Testis (tissue), 2 donors: ENCODE measurements around the gene ZFP2.

Experiments used
- CTCF ChIP-seq, 3 experiments: fragments of 450-650 bp in 2 of 3; fragments of 200-600 bp in 1 of 3; sonication (generic) in 1 of 3; IDR thresholded peaks; one replicate each; pipeline ENCODE4 v1.5.1; 2016 to 2019; ENCODE audit warnings: antibody characterized with exemption in 3 of 3, mild to moderate bottlenecking in 2 of 3, moderate library complexity in 1 of 3
- POLR2A ChIP-seq: fragments of 450-650 bp; IDR thresholded peaks from one replicate; pipeline ENCODE4 v1.6.1; 2017; ENCODE audit warnings: antibody characterized with exemption, mild to moderate bottlenecking, moderate library complexity

GRCh38 chr5:178981381-178981780 is 85.7 kb downstream of the ZFP2 start:
- TF ChIP-seq CTCF (IDR thresholded peaks at IDR 0.05), result no peak
- no peak for TF ChIP-seq POLR2A
